OCI-LY7 (cell line): Measurements from ENCODE around the gene PDILT.

Source experiments
- EZH2phosphoT487 ChIP-seq: fragments of 200-600 bp; sonication (generic); IDR thresholded peaks from 2 replicates; pipeline ENCODE4 v1.6.1; 2018; ENCODE audit warnings: low read depth, borderline replicate concordance, mild to moderate bottlenecking, mixed run types, antibody characterized with exemption, low read length, moderate library complexity, mixed read lengths
- TF ChIP-seq, protein P1 (sequence below): fragments of 200-600 bp; sonication (generic); conservative IDR thresholded peaks from 2 replicates; pipeline ENCODE4 v1.5.1; 2014; ENCODE audit warnings: mild to moderate bottlenecking, antibody characterized with exemption, low read length, moderate library complexity, mixed read lengths

DNA sequence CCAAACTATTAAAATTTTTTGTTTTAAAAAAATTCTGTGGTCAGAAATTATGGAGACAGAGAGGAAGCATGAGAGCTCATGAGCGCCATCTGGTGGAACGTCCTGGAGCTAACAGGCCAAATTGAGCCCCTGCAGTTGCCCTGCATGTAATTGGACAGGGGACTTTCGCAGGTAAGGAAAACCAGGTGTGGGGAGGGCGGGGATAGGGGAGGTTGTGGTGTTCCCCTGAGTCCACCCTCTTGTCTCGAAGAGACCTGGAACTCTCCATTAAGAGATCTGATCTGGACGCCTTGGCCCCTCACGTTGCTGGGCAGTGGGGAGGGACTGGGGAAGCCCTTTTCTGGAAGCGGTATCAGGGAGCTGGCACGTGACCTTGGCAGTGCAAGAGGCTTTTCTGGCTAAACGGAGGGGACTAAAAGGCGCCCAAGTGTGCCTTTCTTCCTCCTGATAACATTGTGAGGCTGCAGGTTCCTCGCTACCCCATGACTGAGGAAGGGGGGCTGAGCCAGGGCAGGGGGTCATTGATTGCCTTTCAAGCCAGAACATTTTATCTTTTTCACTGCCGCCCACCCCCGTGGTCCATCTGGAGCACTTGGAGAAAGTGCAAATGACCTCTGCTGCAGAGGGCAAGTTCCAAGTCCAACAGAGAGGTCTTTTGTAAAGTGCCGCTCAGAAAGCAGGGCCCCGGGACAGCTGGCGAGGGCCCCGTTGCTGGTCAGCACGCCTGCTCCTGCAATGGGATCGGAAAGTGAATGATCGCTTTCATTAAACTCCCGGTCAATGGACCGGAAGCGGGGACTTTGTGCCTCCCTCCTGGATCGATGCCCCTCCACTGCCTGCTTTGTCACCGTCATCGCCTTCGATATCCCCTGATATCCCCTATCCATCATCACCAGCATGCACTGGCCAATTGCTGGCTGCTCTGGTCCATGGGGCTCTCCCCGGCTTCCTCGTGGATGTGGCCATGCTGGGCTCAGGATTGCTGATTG, 18.4 kb downstream of the PDILT start:
- TF ChIP-seq, protein P1, sequence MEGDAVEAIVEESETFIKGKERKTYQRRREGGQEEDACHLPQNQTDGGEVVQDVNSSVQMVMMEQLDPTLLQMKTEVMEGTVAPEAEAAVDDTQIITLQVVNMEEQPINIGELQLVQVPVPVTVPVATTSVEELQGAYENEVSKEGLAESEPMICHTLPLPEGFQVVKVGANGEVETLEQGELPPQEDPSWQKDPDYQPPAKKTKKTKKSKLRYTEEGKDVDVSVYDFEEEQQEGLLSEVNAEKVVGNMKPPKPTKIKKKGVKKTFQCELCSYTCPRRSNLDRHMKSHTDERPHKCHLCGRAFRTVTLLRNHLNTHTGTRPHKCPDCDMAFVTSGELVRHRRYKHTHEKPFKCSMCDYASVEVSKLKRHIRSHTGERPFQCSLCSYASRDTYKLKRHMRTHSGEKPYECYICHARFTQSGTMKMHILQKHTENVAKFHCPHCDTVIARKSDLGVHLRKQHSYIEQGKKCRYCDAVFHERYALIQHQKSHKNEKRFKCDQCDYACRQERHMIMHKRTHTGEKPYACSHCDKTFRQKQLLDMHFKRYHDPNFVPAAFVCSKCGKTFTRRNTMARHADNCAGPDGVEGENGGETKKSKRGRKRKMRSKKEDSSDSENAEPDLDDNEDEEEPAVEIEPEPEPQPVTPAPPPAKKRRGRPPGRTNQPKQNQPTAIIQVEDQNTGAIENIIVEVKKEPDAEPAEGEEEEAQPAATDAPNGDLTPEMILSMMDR: peak; percentile 89
- no peak for TF ChIP-seq EZH2phosphoT487
